Measurements from ENCODE around the gene MRAS.
"Not testable (repeated sequence)": the region's sequence is repeated elsewhere in the genome, so short reads cannot be mapped to it uniquely, and the experiment has no call there.

MRAS gene

GRCh38 chr3:138366006-138366759, 17.8 kb downstream of the MRAS start:
- in situ Hi-C loops (cut with MboI; ENCODE audit: low sequenced_read_pairs): no loop called here

- in situ Hi-C loops (cut with MboI; ENCODE audit: low sequenced_read_pairs): no loop called here
Observed at GRCh38 chr3:138367326-138367850, 19.0 kb downstream of the MRAS start.

GRCh38 chr3:138367911-138368310, 19.5 kb downstream of the MRAS start:
- in situ Hi-C loops (cut with MboI; ENCODE audit: low sequenced_read_pairs): no loop called here

GRCh38 chr3:138369151-138369900, 20.9 kb downstream of the MRAS start:
- in situ Hi-C loops (cut with MboI; ENCODE audit: low sequenced_read_pairs): no loop called here

- in situ Hi-C loops (cut with MboI; ENCODE audit: low sequenced_read_pairs): no loop called here
Observed at GRCh38 chr3:138370321-138370720, 21.9 kb downstream of the MRAS start.

GRCh38 chr3:138371070-138371965, 22.9 kb downstream of the MRAS start:
- in situ Hi-C loops (cut with MboI; ENCODE audit: low sequenced_read_pairs): no loop called here

GRCh38 chr3:138373087-138373735, 24.8 kb downstream of the MRAS start:
- in situ Hi-C loops (cut with MboI; ENCODE audit: low sequenced_read_pairs): no loop called here

- in situ Hi-C loops (cut with MboI; ENCODE audit: low sequenced_read_pairs): no loop called here
Observed at GRCh38 chr3:138373736-138374094, 25.3 kb downstream of the MRAS start.

GRCh38 chr3:138374573-138375134, 26.3 kb downstream of the MRAS start:
- in situ Hi-C loops (cut with MboI; ENCODE audit: low sequenced_read_pairs): no loop called here

- in situ Hi-C loops (cut with MboI; ENCODE audit: low sequenced_read_pairs): no loop called here
Observed at GRCh38 chr3:138375447-138375846, 27.1 kb downstream of the MRAS start.

GRCh38 chr3:138376663-138377062, 28.3 kb downstream of the MRAS start:
- in situ Hi-C loops (cut with MboI; ENCODE audit: low sequenced_read_pairs): no loop called here

- in situ Hi-C loops (cut with MboI; ENCODE audit: low sequenced_read_pairs): not testable (repeated sequence)
Observed at GRCh38 chr3:138377212-138377611, 28.8 kb downstream of the MRAS start.

GRCh38 chr3:138377804-138378203, 29.4 kb downstream of the MRAS start:
- in situ Hi-C loops (cut with MboI; ENCODE audit: low sequenced_read_pairs): no loop called here

- in situ Hi-C loops (cut with MboI; ENCODE audit: low sequenced_read_pairs): no loop called here
Observed at GRCh38 chr3:138378331-138378730, 30.0 kb downstream of the MRAS start.

GRCh38 chr3:138378990-138379389, 30.6 kb downstream of the MRAS start:
- in situ Hi-C loops (cut with MboI; ENCODE audit: low sequenced_read_pairs): no loop called here

GRCh38 chr3:138381413-138381901, 33.1 kb downstream of the MRAS start:
- in situ Hi-C loops (cut with MboI; ENCODE audit: low sequenced_read_pairs): no loop called here

- in situ Hi-C loops (cut with MboI; ENCODE audit: low sequenced_read_pairs): no loop called here
Observed at GRCh38 chr3:138381950-138382715, 33.8 kb downstream of the MRAS start.

- in situ Hi-C loops (cut with MboI; ENCODE audit: low sequenced_read_pairs): no loop called here
Observed at GRCh38 chr3:138383715-138384465, 35.5 kb downstream of the MRAS start.

- in situ Hi-C loops (cut with MboI; ENCODE audit: low sequenced_read_pairs): no loop called here
Observed at GRCh38 chr3:138384531-138384930, 36.2 kb downstream of the MRAS start.
